Fibroblast of pulmonary artery (primary cell): Measurements from ENCODE around the gene LIFR.

Experiments used
- DNase-seq: peaks from one replicate; pipeline ENCODE4 v3.0.0-alpha.2; 2010; ENCODE audit warnings: low read depth
- H3K4me3 ChIP-seq: replicated peaks from 2 replicates; pipeline ENCODE4 v1.5.1; 2011; ENCODE audit warnings: low read depth, mild to moderate bottlenecking, control low read depth, low read length, moderate library complexity
- TF ChIP-seq, protein P1 (sequence below): IDR thresholded peaks from 2 replicates; pipeline ENCODE4 v1.5.1; 2011; ENCODE audit warnings: mild to moderate bottlenecking, control low read depth, low read length, inconsistent platforms; ENCODE audit errors: missing control alignments

The LIFR gene

DNA sequence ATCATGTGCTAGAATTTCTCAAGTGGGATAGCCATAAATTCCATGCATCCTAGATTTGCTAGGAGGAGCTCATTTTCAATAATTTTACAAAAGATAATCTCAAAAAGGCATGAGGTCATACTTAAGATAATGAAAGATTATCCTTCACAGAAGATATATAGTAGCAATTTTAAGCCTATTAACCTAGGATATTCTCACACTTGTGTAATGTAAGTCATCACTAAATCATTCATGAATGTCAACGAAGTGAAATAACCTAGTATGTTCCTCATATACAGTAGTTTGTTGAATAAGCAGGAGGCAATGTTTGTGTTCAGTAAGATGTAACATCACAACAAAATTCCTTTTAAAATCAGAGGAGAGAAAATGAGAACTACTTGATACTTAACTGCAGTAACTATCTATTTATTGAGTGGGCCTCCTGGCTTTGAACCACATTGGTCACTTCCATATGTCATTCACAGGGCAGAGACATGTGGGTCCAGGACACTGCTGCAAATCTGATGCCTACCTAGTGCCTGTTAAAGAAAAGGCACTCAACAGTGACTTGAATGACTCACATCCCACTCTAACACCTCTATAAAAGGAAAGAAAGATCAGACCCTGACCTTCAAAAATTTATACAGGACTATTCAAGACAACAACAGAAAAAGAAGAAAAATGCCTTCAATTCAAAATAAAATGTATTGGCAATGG is 8.2 kb downstream of the LIFR start:
- DNase-seq: no peak
- TF ChIP-seq, protein P1, sequence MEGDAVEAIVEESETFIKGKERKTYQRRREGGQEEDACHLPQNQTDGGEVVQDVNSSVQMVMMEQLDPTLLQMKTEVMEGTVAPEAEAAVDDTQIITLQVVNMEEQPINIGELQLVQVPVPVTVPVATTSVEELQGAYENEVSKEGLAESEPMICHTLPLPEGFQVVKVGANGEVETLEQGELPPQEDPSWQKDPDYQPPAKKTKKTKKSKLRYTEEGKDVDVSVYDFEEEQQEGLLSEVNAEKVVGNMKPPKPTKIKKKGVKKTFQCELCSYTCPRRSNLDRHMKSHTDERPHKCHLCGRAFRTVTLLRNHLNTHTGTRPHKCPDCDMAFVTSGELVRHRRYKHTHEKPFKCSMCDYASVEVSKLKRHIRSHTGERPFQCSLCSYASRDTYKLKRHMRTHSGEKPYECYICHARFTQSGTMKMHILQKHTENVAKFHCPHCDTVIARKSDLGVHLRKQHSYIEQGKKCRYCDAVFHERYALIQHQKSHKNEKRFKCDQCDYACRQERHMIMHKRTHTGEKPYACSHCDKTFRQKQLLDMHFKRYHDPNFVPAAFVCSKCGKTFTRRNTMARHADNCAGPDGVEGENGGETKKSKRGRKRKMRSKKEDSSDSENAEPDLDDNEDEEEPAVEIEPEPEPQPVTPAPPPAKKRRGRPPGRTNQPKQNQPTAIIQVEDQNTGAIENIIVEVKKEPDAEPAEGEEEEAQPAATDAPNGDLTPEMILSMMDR: no peak

DNA sequence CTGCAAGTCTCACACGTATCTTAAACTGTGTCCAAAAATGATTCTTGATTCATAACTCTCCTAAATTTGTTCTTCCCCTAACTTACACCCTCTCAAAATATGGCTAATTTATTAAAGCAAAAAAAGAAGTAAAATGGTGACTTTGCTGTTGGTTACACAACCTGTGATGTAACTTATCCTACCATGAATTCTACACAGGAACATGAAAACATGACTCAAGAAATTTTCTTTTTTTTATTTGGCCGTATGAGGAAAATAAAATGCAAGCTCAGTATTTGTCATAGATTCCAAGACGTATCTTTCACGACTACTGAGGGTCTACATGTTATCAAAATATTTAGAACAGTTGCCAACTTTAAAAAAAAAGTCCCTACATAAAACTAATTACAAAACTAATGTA is 9.2 kb downstream of the LIFR start:
- TF ChIP-seq, protein P1: no peak
- DNase-seq: peak; percentile 58
- H3K4me3 ChIP-seq: no peak overlapping the region

More for the DNA sequence above, 8.2 kb downstream of the LIFR start:
- H3K4me3 ChIP-seq: no peak overlapping the region

DNA sequence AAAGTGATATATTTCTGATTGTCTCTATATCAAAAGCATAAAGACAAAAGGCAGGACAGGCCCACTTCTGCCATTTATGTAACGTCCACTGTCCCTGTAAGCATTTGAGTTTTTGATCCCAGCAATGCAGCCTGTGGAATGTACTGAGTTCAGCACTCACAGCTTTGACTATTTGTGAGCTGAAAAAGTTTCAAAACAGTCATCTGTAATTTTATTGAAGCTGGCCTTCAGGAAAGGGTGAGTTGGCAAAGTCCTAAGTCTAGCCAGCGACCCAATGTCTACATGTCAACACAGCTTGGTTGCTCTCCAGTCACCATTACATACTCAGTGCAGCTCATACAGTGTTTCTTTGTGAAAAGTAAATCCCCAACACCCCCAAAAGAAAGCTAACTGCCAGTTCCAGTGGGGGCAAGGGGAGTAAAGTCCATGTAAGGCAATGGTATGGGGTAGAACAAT is 9.7 kb downstream of the LIFR start:
- no peak overlapping the region for H3K4me3 ChIP-seq
- DNase-seq: no peak
- TF ChIP-seq, protein P1: no peak

DNA sequence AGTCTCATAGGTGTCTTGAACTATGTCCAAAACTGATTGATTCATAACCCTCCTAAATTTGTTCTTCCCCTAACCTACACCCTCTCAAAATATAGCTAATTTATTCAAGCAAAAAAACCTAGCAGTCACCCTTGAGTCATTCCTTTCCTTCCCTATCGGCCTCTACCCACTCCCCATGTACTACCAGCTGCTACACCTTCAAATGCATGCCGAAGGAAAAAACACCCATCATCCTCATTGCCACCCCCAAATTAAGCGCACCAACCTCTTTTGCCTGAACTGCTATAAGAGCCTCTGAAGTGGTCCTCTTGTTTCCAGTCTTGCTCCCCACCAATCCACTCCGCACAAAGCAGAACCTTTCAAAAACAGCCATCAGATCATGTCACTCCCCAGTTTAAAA is 12.6 kb downstream of the LIFR start:
- TF ChIP-seq, protein P1: no peak

DNA sequence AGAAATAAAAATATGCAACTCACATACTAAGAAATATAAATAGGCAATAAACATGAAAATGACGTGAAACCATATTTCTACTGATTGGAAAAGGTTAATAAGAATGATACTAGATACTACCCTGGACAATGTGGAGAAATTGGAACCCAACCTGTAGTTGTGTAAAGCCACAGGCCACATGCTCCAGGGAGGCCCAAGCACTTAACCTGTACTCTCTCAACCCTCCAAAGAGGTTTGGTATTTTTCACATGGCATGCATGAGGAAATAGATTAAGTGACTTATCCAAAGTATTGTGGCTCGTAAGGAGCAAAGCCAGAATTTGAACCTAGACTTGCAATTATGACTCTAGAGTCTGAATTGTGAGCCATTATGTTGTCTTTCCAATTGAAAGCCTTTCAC is 13.4 kb downstream of the LIFR start:
- no peak for DNase-seq
- H3K4me3 ChIP-seq: no peak overlapping the region
- TF ChIP-seq, protein P1: no peak

More for the DNA sequence above, 12.6 kb downstream of the LIFR start:
- no peak for DNase-seq
- H3K4me3 ChIP-seq: no peak overlapping the region

DNA sequence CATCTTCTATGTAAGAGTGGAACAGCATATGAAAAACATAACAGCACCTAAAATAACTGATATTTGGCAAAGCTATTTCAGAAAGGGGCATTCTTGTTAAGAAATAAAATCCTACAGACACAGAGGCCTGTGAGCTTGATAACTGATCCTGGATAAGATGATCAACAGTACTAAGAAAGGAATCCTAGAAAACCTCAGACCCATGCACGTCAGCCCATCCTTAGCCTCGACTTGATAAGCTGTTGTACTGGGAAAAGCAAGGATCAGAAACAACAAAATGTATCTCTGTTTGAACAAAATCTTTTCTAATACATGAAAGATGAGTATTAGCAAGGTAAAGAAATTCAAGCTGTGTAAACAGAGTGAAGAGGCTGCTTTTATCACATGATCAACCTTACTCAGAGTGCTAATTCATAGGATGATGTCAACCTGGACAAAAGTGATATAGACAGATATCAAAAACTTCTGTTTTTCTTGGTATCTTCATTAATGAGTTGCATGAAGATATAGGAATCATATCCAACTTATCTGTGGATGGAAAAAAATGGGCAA is 15.2 kb downstream of the LIFR start:
- TF ChIP-seq, protein P1: no peak

DNA sequence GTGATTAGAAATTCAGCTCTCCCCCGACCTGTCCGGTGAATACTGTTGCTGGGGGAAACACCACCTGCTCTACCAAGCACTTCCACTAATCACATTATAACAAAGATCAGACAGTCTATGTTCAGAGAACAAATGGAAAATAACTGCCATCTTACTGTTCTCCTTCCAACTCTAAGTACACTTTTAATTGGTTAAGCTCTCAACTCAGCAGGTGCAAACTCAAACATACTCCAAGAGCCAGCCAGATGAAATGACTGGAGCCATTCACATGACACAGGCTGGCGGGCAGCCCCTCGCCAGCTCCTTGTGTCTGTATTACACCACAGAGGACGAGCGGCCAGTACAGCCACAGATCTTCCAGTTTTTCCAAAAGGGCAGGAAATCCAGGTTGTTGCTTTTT is 16.1 kb downstream of the LIFR start:
- no peak overlapping the region for H3K4me3 ChIP-seq
- DNase-seq: no peak
- TF ChIP-seq, protein P1: no peak

More for the DNA sequence above, 15.2 kb downstream of the LIFR start:
- no peak for DNase-seq
- no peak overlapping the region for H3K4me3 ChIP-seq
